Omental fat pad (tissue), 4 donors: Measurements from ENCODE around the gene CDK9. TPM values are rescaled to one million over a fixed set of nuclear protein-coding genes. Genes with fewer than 3 reads are reported as not detected.
"Not testable (repeated sequence)": the region's sequence is repeated elsewhere in the genome, so short reads cannot be mapped to it uniquely, and the experiment has no call there.

Source experiments
- ATAC-seq: fragments of 150-250 bp; one replicate; pipeline ENCODE4 v1.9.1; 2016; ENCODE audit warnings: mild to moderate bottlenecking, moderate library complexity; ENCODE audit not compliant: low FRiP score
- DNase-seq: peaks from one replicate; pipeline ENCODE4 v3.0.0-alpha.2; 2019; ENCODE audit warnings: low spot score
- CTCF ChIP-seq, 3 donors: fragments of 450-650 bp; IDR thresholded peaks; one replicate each; pipeline ENCODE4 v1.5.1; 2016 to 2017; ENCODE audit warnings: antibody characterized with exemption in 3 of 3, mild to moderate bottlenecking in 3 of 3, moderate library complexity in 2 of 3
- total RNA-seq, 4 donors: library from RNA; depleted of rRNA; stranded (reverse); fragments of >200 nt; gene quantifications; one replicate each; pipeline ENCODE4 v1.1.0, GENCODE V29; 2016

CDK9 gene
- total RNA-seq, 4 donors from 2014 or later, result 69.8 to 117 (median 85.8) TPM

DNA sequence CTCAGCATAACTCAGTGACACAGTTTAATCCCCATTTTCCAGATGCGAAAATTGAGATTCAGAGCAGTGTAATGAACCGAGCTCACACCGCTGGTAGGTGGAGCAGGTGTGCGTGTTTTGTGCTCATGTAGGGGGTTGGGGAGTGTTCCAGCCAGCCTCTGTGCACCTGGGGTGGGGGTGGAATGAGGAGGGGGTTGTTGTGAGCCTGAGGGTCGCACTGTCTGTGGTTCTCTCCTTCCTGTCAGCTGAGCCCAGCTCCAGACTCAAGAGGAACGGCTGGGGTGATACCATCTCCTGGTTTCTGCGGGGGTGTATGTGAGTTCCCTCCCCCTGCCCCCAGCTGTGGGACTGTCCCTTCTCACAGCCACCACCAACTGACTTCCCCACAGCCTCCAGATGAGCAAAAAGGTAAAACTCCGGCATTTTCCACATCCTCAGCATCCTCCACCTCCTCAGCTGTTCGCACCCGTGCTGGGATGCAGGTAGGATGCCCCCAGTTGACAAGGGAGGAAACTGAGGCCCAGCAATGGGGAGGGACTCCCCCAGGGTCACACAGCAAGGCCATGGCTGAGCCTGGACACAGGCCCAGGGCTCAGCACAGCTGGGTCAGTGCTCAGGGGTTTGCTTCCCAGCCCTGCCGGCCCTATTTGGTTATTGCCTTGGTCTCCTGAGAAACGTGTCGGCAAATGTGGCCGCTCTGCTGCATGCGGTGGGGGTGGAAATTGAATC is 9.5 kb upstream of the CDK9 start:
- DNase-seq (no peak), ATAC-seq (no peak)
- TF ChIP-seq CTCF (IDR thresholded peaks at IDR 0.05), result no peak

DNA sequence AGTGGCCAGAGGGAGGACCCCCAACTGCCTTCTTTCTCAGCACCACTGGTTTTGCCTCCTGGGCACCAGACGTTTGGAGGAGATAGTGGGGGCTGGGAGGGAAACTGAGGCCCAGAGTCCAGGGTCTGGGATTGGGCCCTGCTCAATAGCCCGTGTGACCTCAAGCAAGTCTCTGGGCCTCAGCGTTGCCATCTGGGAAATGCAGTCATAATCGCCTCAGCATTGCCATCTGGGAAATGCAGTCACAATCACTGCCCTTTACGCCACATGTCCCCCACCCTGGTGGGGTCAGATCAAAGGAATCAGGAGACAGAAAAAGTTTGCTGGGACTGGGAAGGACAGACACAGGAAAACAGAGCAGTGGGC is 8.9 kb upstream of the CDK9 start:
- DNase-seq, result no peak
- no peak for ATAC-seq
- no peak for TF ChIP-seq CTCF (IDR thresholded peaks at IDR 0.05)

DNA sequence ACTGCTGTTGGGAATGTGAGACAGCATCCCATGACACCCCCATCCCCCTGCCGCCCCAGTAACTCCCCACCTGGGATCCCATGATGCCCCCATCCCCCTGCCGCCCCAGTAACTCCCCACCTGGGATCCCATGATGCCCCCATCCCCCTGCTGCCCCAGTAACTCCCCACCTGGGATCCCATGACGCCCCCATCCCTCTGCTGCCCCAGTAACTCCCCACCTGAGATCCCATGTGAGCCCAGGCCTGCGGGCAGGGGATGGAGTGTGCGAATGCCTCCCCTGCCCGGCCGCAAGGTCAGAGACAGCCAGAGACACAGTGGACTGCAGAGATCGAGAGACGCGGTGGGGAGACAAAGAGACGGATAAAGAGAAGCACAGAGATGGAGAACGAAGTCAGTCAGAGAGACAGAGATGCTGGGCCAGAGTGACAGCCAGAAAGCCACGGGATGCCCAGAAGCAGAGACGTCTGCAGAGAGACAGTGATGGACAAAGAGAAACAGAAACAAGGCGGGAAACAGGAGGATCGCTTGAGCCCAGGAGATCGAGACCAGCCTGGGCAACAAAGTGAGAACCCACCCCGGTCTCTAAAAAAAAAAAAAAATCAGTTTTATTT is 8.4 kb upstream of the CDK9 start:
- ATAC-seq, result no peak
- DNase-seq, result no peak
- no peak for TF ChIP-seq CTCF (IDR thresholded peaks at IDR 0.05)

DNA sequence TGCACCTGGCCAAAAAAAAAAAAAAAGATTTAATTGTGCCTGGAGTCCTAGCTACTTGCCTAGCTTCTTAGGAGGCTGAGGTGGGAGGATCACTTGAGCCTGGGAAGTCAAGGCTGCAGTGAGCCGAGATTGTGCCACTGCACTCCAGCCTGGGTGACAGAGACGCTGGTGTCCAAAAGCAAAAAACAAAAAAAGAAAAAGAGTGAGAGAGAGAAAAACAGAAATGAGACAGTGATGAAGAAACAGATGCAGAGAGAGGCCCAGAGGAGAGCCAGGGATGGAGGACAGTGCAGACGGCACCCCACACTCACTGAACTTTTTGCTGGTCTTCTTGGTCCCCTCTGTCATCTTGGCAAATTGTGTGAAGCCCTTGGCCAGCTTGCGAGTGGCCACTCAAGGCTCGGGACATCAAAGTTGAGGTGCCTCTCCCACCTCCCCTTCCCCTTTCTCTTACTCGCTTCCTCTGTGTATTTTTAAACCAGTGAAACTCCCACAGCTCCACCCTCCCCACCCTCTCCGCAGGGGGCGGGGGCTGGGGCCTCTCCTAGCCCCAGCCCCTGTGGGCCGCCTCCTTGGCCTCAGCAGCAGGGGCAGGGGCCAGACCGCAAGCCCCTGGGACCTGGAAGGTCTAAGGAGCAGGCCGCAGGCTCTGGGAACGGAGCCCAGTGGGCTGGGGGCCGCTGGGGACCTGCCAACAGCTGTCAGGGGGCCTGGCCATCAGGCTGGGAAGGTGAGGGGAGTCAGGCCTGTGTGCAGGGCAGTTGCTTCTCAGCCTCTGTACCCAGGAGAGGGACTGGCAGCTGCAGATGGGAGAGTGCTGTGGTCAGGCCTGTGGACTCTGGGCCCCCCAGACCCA is 7.3 kb upstream of the CDK9 start, which contains the start of gene SH2D3C:
Gene SH2D3C (minus strand): TSS at position 387 of the 856 bp plus-strand sequence. CDS start 39 bp downstream, at position 348.
- TF ChIP-seq CTCF (IDR thresholded peaks at IDR 0.05), result no peak
- peak; percentile 3 for ATAC-seq
- DNase-seq, result no peak

DNA sequence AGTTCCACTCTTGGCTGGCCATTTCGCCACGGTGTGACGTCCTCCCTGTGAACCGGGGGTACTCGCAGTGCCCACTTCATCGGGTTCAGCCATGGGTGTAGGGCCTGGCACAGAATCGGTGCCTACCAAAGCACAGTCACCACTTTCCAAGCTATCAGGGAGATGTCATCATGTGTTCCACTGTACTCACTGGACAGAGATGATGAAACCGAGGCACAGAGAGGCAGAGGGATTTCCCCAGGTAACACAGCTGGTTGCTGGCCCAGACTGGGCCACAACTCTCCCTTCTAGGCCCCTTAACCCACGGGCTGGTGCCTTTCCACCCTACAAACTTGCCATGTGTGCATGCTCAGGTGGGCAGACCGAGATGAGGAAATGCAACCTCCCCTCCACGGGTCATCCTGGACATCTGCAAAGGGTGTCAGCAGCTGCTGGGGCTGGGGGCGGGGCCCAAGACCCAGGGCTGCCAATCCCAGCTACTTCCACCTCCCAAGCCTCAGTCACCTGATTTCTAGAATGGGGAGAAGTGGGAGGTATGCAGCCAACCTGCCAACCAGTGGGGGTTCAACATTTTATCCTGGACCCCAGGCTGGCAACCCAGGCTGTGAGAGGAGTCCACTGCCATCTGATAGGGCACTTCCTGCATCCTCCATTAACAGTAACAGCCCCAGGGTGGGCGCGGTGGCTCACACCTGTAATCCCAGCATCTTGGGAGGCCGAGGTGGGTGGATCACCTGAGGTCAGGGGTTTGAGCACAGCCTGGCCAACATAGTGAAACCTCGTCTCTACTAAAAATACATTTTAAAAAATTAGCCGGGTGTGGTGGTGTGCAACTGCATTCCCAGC is 6.5 kb upstream of the CDK9 start:
- no peak for TF ChIP-seq CTCF (IDR thresholded peaks at IDR 0.05)
- DNase-seq, result no peak
- peak; percentile 4 for ATAC-seq

GRCh38 chr9:127780126-127780885 is 5.5 kb upstream of the CDK9 start:
- ATAC-seq, result no peak
- no peak for TF ChIP-seq CTCF (IDR thresholded peaks at IDR 0.05)
- DNase-seq, result no peak

GRCh38 chr9:127780909-127781308 is 4.9 kb upstream of the CDK9 start:
- not testable (repeated sequence) for ATAC-seq, DNase-seq
